TTC549 (cell line): Measurements from ENCODE around the gene MBD3.

Source experiments
- FAIRE-seq: peaks from 2 replicates; lab custom pipeline; 2012; peaks lifted over from hg19 to GRCh38; lab: Jason Lieb, UNC

Gene MBD3

GRCh38 chr19:1619094-1619439 is 26.4 kb upstream of the MBD3 start:
- FAIRE-seq, result no peak

- FAIRE-seq, result no peak
These were observed 25.8 kb upstream of the MBD3 start for GRCh38 chr19:1618157-1619093.

GRCh38 chr19:1616875-1617274 is 24.2 kb upstream of the MBD3 start:
- no peak for FAIRE-seq

GRCh38 chr19:1616396-1616795 is 23.7 kb upstream of the MBD3 start:
- FAIRE-seq, result no peak

- no peak for FAIRE-seq
These were observed 22.6 kb upstream of the MBD3 start for GRCh38 chr19:1615156-1615765.

GRCh38 chr19:1613808-1614570 is 21.3 kb upstream of the MBD3 start:
- FAIRE-seq, result no peak

GRCh38 chr19:1613146-1613545 is 20.5 kb upstream of the MBD3 start:
- no peak for FAIRE-seq

GRCh38 chr19:1612114-1613086 is 19.7 kb upstream of the MBD3 start:
- no peak for FAIRE-seq

- FAIRE-seq, result no peak
These were observed 18.7 kb upstream of the MBD3 start for GRCh38 chr19:1611353-1611752.

GRCh38 chr19:1610579-1610978 is 17.9 kb upstream of the MBD3 start:
- no peak for FAIRE-seq

GRCh38 chr19:1609680-1610474 is 17.2 kb upstream of the MBD3 start:
- FAIRE-seq, result no peak

- no peak for FAIRE-seq
These were observed 16.4 kb upstream of the MBD3 start for GRCh38 chr19:1609103-1609396.

- FAIRE-seq, result no peak
These were observed 15.9 kb upstream of the MBD3 start for GRCh38 chr19:1608359-1609102.

GRCh38 chr19:1606138-1606651 is 13.5 kb upstream of the MBD3 start:
- no peak for FAIRE-seq

GRCh38 chr19:1605236-1606137 is 12.8 kb upstream of the MBD3 start, which contains the start of gene UQCR11:
UQCR11 (minus strand) TSS chr19:1605462; CDS start chr19:1605409, 53 bp downstream.
- FAIRE-seq, result peak; percentile 80

- FAIRE-seq, result no peak
These were observed 9.5 kb upstream of the MBD3 start for GRCh38 chr19:1602091-1602707.

- no peak for FAIRE-seq
These were observed 9.0 kb upstream of the MBD3 start for GRCh38 chr19:1601613-1602064.

- FAIRE-seq, result no peak
These were observed 6.8 kb upstream of the MBD3 start for GRCh38 chr19:1599460-1599846.
